ENCODE data around the gene SETDB1. TPM values are rescaled to one million over a fixed set of nuclear protein-coding genes. Genes with fewer than 3 reads are reported as not detected.

The SETDB1 gene
- total RNA-seq, 4 donors from 2014 or later = 21.8 to 63.2 (median 54.4) TPM

GRCh38 chr1:150957666-150958065, 31.5 kb downstream of the SETDB1 start:
- Histone ChIP-seq H3K4me3 (no peak overlapping the region), H3K27me3 (no peaks in the 10 kb centered on the region), H3K27ac (no peak overlapping the region), H3K4me1 (no peaks in the 10 kb centered on the region), H3K36me3 (no peaks in the 10 kb centered on the region), H3K9me3 (no peaks in the 10 kb centered on the region)
- no peak for DNase-seq
- TF ChIP-seq POLR2A (IDR thresholded peaks at IDR 0.05) = no peak
- TF ChIP-seq, protein P1, sequence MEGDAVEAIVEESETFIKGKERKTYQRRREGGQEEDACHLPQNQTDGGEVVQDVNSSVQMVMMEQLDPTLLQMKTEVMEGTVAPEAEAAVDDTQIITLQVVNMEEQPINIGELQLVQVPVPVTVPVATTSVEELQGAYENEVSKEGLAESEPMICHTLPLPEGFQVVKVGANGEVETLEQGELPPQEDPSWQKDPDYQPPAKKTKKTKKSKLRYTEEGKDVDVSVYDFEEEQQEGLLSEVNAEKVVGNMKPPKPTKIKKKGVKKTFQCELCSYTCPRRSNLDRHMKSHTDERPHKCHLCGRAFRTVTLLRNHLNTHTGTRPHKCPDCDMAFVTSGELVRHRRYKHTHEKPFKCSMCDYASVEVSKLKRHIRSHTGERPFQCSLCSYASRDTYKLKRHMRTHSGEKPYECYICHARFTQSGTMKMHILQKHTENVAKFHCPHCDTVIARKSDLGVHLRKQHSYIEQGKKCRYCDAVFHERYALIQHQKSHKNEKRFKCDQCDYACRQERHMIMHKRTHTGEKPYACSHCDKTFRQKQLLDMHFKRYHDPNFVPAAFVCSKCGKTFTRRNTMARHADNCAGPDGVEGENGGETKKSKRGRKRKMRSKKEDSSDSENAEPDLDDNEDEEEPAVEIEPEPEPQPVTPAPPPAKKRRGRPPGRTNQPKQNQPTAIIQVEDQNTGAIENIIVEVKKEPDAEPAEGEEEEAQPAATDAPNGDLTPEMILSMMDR (IDR thresholded peaks at IDR 0.05) = no peak
- intact Hi-C loops (cut with DNase I; ENCODE audit: low total_unique reads) = no loop called here

GRCh38 chr1:150960646-150961045, 34.5 kb downstream of the SETDB1 start:
- no peaks in the 10 kb centered on the region for H3K36me3 ChIP-seq
- no peaks in the 10 kb centered on the region for H3K27me3 ChIP-seq
- no peaks in the 10 kb centered on the region for H3K9me3 ChIP-seq
- no peak overlapping the region for H3K27ac ChIP-seq
- intact Hi-C loops (cut with DNase I; ENCODE audit: low total_unique reads) = no loop called here
- H3K4me1 ChIP-seq = no peaks in the 10 kb centered on the region
- DNase-seq = no peak
- H3K4me3 ChIP-seq = no peak overlapping the region
- TF ChIP-seq POLR2A (IDR thresholded peaks at IDR 0.05) = no peak
- TF ChIP-seq, protein P1 (IDR thresholded peaks at IDR 0.05) = no peak

DNA sequence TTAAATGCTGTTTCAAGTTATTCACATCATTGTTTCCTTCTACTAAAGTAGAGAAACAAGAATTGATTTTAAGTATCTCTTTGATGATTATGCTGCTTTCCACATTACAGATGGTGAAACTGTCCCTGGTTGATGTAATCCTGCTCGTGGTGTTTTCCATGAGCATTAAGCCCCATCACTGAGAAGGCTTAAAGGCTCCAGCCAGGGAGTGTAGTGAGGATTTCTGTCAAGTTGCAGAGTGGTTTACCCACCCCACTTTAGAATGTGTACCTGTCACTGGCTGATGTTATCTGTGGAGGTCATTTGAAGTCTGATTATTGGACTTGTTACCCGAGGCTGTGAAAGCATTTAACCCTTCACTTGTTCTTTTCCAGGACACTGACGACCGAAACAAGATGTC, 35.6 kb downstream of the SETDB1 start:
- Histone ChIP-seq H3K27ac (no peak overlapping the region), H3K27me3 (no peaks in the 10 kb centered on the region), H3K9me3 (no peaks in the 10 kb centered on the region), H3K36me3 (no peaks in the 10 kb centered on the region), H3K4me1 (no peaks in the 10 kb centered on the region), H3K4me3 (no peak overlapping the region)
- DNase-seq = no peak
- TF ChIP-seq, protein P1 (IDR thresholded peaks at IDR 0.05) = no peak
- no peak for TF ChIP-seq POLR2A (IDR thresholded peaks at IDR 0.05)
- intact Hi-C loops (cut with DNase I; ENCODE audit: low total_unique reads) = no loop called here

GRCh38 chr1:150963321-150964163, 37.4 kb downstream of the SETDB1 start:
- no peaks in the 10 kb centered on the region for H3K27me3 ChIP-seq
- no peak for DNase-seq
- no peaks in the 10 kb centered on the region for H3K4me1 ChIP-seq
- H3K36me3 ChIP-seq = no peaks in the 10 kb centered on the region
- no peak overlapping the region for H3K4me3 ChIP-seq
- TF ChIP-seq, protein P1 (IDR thresholded peaks at IDR 0.05) = no peak
- TF ChIP-seq POLR2A (IDR thresholded peaks at IDR 0.05) = no peak
- no peaks in the 10 kb centered on the region for H3K9me3 ChIP-seq
- H3K27ac ChIP-seq = no peak overlapping the region
- intact Hi-C loops (cut with DNase I; ENCODE audit: low total_unique reads) = no loop called here

GRCh38 chr1:150964164-150964489, 38.0 kb downstream of the SETDB1 start:
- Histone ChIP-seq H3K36me3 (no peaks in the 10 kb centered on the region), H3K27me3 (no peaks in the 10 kb centered on the region), H3K9me3 (no peaks in the 10 kb centered on the region), H3K27ac (no peak overlapping the region), H3K4me3 (no peak overlapping the region), H3K4me1 (no peaks in the 10 kb centered on the region)
- intact Hi-C loops (cut with DNase I; ENCODE audit: low total_unique reads) = no loop called here
- TF ChIP-seq, protein P1 (IDR thresholded peaks at IDR 0.05) = no peak
- no peak for TF ChIP-seq POLR2A (IDR thresholded peaks at IDR 0.05)
- no peak for DNase-seq
